ENCODE measurements around the gene BACH2. TPM values are rescaled to one million over a fixed set of nuclear protein-coding genes. Genes with fewer than 3 reads are reported as not detected.

Gene BACH2
- total and polyA plus RNA-seq, 2 experiments from 2014 or later = 1.6 to 5.7 TPM

DNA sequence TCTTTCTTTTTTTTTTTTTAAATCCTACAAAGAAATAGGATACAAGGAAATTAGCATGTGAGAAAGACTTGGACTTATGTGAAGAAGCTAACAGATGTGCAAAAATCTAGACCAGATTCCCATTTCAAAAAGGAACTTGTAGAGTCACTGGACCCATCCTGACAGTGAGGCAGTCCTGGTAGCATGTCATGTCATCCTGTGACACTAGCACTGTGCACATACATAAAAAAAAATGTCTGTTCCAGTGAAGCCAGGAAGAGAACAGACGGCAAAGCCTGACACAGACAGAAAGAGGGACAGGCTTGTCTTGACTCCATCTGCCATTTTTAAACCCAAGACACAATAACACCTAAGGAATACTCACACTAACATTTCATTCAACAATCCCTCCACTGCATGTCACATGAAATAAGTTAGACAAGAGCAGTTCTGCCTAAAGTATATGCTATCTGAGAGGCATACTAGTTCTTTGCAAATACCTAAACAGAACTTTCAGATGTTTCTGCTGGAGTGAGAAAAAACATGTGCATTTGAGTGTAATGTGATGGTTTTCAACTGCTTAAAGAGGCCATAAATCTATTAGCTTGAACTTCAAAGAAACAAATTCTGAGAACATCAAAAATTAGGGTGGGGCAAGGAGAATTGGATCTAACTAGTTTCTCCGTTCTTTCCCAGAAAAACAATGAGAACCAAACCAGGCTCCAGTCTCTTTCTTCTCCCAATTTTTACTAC is 159.6 kb downstream of the BACH2 start:
- H3K9me3 Mint-ChIP-seq = no peaks in the 10 kb centered on the region
- Histone ChIP-seq H3K4me1 (ENCODE audit: insufficient read depth) (no peaks in the 10 kb centered on the region), H2AFZ (no peak overlapping the region), H3F3A (replicated peaks; ENCODE audit: low read depth) (no peaks in the 10 kb centered on the region), H4K20me1 (replicated peaks; ENCODE audit: insufficient read depth) (no peaks in the 10 kb centered on the region), H3K4me2 (no peak overlapping the region), H3K27me3 (ENCODE audit: insufficient read depth) (no peaks in the 10 kb centered on the region), H3K9me2 (ENCODE audit: insufficient read depth) (no peaks in the 10 kb centered on the region), H3K27ac (ENCODE audit: low read depth) (no peak overlapping the region), H3K4me3 (no peak overlapping the region), H3K79me2 (replicated peaks; ENCODE audit: insufficient read depth) (no peaks in the 10 kb centered on the region), H3K36me3 (ENCODE audit: insufficient read depth) (no peaks in the 10 kb centered on the region)
- ATAC-seq (no peak), DNase-seq (ENCODE audit: low spot score) (no peak)
- no peak overlapping the region for H3K4me3 Mint-ChIP-seq
- no peaks in the 10 kb centered on the region for H3K36me3 Mint-ChIP-seq (ENCODE audit: low read depth)
- no peaks in the 10 kb centered on the region for H3K27me3 Mint-ChIP-seq (ENCODE audit: insufficient read depth, low read depth, poor library complexity)
- no peak overlapping the region for H3K27ac Mint-ChIP-seq
- TF ChIP-seq NANOG (IDR thresholded peaks at IDR 0.05; ENCODE audit: borderline replicate concordance) (no peak), CREB1 (CRISPR knock-in tag; IDR thresholded peaks at IDR 0.05; ENCODE audit: low read depth) (no peak), EZH2 (IDR thresholded peaks at IDR 0.05; ENCODE audit: low read depth, unreplicated experiment) (no peak), ZNF114 (CRISPR knock-in tag; IDR thresholded peaks at IDR 0.05) (no peak), ZNF331 (CRISPR knock-in tag; IDR thresholded peaks at IDR 0.05; ENCODE audit: low read depth) (no peak), STAT1 (IDR thresholded peaks at IDR 0.05; ENCODE audit: unreplicated experiment) (no peak), POLR2AphosphoS5 (IDR thresholded peaks at IDR 0.05; ENCODE audit: low read depth) (no peak), ETS1 (IDR thresholded peaks at IDR 0.05) (no peak)
- TF ChIP-seq, protein P1, sequence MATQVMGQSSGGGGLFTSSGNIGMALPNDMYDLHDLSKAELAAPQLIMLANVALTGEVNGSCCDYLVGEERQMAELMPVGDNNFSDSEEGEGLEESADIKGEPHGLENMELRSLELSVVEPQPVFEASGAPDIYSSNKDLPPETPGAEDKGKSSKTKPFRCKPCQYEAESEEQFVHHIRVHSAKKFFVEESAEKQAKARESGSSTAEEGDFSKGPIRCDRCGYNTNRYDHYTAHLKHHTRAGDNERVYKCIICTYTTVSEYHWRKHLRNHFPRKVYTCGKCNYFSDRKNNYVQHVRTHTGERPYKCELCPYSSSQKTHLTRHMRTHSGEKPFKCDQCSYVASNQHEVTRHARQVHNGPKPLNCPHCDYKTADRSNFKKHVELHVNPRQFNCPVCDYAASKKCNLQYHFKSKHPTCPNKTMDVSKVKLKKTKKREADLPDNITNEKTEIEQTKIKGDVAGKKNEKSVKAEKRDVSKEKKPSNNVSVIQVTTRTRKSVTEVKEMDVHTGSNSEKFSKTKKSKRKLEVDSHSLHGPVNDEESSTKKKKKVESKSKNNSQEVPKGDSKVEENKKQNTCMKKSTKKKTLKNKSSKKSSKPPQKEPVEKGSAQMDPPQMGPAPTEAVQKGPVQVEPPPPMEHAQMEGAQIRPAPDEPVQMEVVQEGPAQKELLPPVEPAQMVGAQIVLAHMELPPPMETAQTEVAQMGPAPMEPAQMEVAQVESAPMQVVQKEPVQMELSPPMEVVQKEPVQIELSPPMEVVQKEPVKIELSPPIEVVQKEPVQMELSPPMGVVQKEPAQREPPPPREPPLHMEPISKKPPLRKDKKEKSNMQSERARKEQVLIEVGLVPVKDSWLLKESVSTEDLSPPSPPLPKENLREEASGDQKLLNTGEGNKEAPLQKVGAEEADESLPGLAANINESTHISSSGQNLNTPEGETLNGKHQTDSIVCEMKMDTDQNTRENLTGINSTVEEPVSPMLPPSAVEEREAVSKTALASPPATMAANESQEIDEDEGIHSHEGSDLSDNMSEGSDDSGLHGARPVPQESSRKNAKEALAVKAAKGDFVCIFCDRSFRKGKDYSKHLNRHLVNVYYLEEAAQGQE (IDR thresholded peaks at IDR 0.05; ENCODE audit: unreplicated experiment) = no peak
- TF ChIP-seq, protein P2, sequence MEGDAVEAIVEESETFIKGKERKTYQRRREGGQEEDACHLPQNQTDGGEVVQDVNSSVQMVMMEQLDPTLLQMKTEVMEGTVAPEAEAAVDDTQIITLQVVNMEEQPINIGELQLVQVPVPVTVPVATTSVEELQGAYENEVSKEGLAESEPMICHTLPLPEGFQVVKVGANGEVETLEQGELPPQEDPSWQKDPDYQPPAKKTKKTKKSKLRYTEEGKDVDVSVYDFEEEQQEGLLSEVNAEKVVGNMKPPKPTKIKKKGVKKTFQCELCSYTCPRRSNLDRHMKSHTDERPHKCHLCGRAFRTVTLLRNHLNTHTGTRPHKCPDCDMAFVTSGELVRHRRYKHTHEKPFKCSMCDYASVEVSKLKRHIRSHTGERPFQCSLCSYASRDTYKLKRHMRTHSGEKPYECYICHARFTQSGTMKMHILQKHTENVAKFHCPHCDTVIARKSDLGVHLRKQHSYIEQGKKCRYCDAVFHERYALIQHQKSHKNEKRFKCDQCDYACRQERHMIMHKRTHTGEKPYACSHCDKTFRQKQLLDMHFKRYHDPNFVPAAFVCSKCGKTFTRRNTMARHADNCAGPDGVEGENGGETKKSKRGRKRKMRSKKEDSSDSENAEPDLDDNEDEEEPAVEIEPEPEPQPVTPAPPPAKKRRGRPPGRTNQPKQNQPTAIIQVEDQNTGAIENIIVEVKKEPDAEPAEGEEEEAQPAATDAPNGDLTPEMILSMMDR (conservative IDR thresholded peaks at IDR 0.05; ENCODE audit: low read depth in 2 of 2) = no peak
- H3K4me1 Mint-ChIP-seq = no peaks in the 10 kb centered on the region

All from GM23338 (cell line).